PC-9 (cell line): ENCODE results near the gene DHCR7.

Experiments
- CTCF ChIP-seq: fragments of 200-600 bp; sonication (generic); conservative IDR thresholded peaks from 2 replicates; pipeline ENCODE4 v1.6.1; 2017; ENCODE audit warnings: mixed run types, antibody characterized with exemption, mild to moderate bottlenecking, moderate library complexity
- EZH2 ChIP-seq: fragments of 200-600 bp; sonication (generic); IDR thresholded peaks from 2 replicates; pipeline ENCODE4 v1.8.0; 2017; ENCODE audit warnings: antibody characterized with exemption, low read depth

GRCh38 chr11:71432761-71433647 is 15.2 kb downstream of the DHCR7 start:
- TF ChIP-seq CTCF, result no peak
- TF ChIP-seq EZH2, result no peak
